ENCODE data around the gene DNAH6.

DNAH6 gene

DNA sequence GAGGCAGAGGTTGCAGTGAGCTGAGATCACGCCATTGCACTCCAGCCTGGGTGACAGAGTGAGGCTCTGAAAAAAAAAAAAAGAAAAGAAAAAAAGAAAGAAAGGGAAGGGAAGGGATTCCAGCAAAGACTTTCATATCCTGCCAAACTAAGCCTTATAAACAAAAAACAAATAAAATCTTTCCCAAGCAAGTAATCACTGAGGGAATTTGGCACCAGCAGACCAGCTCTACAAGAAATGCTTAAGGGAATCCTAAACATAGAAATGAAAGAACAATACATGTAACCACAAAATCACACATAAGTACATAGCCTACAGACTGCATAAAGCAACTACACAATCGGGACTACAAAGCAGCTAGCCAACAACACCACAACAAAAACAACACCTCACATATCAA is 285.5 kb downstream of the DNAH6 start:
- H3K4me1 ChIP-seq (ENCODE audit: insufficient read depth, low read length), result peaks cover 9% of the 10 kb centered on the region
- H3K9me3 ChIP-seq (ENCODE audit: insufficient read depth, low read depth, low read length), result no peaks in the 10 kb centered on the region
- H3K36me3 ChIP-seq (ENCODE audit: insufficient read depth, low read length), result no peaks in the 10 kb centered on the region
- 95% methylated on average over 2 of the region's 2 CpGs for WGBS
- no peaks in the 10 kb centered on the region for H3K27me3 ChIP-seq (ENCODE audit: insufficient read depth, low read length)
- H3K4me3 ChIP-seq (ENCODE audit: low read length), result no peak overlapping the region
- no peak overlapping the region for H3K9ac ChIP-seq (ENCODE audit: low read depth, low read length)
- no peak overlapping the region for H3K27ac ChIP-seq (ENCODE audit: low read depth, low read length)

DNA sequence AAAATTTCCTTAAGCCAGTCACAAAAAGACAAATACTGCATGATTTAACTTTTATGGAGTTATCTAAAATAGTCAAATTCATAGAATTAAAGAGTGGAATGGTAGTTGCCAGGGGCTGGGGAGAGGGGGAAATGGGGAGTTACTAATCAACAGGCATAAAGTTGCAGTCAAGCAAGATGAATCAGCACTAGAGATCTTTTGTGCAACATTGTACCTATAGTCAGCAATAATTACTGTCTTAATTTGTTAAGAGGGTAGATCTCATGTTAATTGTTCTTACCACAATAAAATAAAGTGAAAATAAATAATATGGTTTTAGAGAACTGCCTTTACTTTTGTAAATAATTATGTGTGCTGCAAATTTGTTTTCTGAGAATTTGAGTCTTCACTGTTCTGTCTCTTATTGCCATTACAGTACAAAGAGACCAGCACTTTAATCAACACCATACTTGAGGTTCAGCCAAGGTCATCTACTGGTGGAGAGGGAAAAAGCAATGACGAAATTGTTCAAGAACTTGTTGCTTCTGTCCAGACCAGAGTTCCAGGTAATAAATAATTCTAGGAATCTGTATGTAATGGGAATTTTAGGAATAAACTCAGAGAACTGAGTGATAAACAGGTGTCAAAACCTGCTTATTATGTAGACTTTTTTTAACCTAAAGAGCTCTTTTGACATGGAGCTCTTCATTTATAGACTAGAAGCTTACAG is 289.1 kb downstream of the DNAH6 start:
- WGBS, result 90% methylated on average over 1 of the region's 1 CpG
- no peak overlapping the region for H3K4me3 ChIP-seq (ENCODE audit: low read length)
- no peaks in the 10 kb centered on the region for H3K9me3 ChIP-seq (ENCODE audit: insufficient read depth, low read depth, low read length)
- H3K4me1 ChIP-seq (ENCODE audit: insufficient read depth, low read length), result no peaks in the 10 kb centered on the region
- H3K36me3 ChIP-seq (ENCODE audit: insufficient read depth, low read length), result no peaks in the 10 kb centered on the region
- no peaks in the 10 kb centered on the region for H3K27me3 ChIP-seq (ENCODE audit: insufficient read depth, low read length)
- no peak overlapping the region for H3K9ac ChIP-seq (ENCODE audit: low read depth, low read length)
- H3K27ac ChIP-seq (ENCODE audit: low read depth, low read length), result no peak overlapping the region

DNA sequence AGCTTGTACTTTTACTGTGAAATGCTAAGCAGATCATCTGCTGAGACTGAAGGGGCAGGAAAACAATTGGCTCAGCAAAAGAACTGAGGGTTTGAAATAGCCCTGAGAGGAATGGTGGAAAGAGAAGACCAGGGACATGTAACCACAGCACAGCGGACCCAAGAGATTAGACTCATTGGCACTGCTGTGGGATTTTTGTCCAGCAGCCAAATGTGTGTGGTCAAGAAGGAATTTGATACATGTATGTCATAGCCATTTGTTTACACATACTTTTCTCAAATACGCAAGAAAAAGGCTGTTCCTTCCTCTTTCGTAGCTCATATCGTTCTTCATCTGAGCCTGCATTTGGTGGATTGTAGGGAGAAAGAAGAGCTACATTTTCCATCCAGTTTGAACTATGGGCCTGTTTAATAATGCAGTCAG is 290.8 kb downstream of the DNAH6 start:
- H3K9ac ChIP-seq (ENCODE audit: low read depth, low read length), result no peak overlapping the region
- no peak overlapping the region for H3K4me3 ChIP-seq (ENCODE audit: low read length)
- H3K27ac ChIP-seq (ENCODE audit: low read depth, low read length), result no peak overlapping the region
- H3K9me3 ChIP-seq (ENCODE audit: insufficient read depth, low read depth, low read length), result no peaks in the 10 kb centered on the region
- H3K27me3 ChIP-seq (ENCODE audit: insufficient read depth, low read length), result no peaks in the 10 kb centered on the region
- H3K36me3 ChIP-seq (ENCODE audit: insufficient read depth, low read length), result no peaks in the 10 kb centered on the region
- no peaks in the 10 kb centered on the region for H3K4me1 ChIP-seq (ENCODE audit: insufficient read depth, low read length)
- WGBS, result 99% methylated on average over 4 of the region's 4 CpGs

DNA sequence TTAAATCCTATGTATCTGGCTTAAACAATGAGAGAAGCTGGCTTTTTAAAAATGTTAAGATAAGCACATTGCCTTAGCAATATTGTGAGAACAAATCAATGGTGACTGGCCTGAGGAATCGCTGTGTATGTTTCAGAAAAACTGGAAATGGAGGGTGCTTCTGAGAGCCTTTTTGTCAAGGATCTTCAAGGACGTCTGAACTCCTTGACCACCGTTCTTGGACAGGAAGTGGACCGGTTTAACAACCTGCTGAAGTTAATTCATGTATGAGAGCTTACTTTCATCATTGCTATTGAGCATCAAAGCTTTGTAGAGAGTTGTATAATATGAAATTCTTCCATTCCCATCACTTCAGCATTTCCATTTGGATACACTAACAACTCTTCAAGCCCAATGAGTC is 292.0 kb downstream of the DNAH6 start:
- WGBS, result 91% methylated on average over 4 of the region's 4 CpGs
- Histone ChIP-seq H3K4me1 (ENCODE audit: insufficient read depth, low read length) (no peaks in the 10 kb centered on the region), H3K4me3 (ENCODE audit: low read length) (no peak overlapping the region), H3K27me3 (ENCODE audit: insufficient read depth, low read length) (no peaks in the 10 kb centered on the region), H3K9ac (ENCODE audit: low read depth, low read length) (no peak overlapping the region), H3K27ac (ENCODE audit: low read depth, low read length) (no peak overlapping the region), H3K9me3 (ENCODE audit: insufficient read depth, low read depth, low read length) (no peaks in the 10 kb centered on the region), H3K36me3 (ENCODE audit: insufficient read depth, low read length) (no peaks in the 10 kb centered on the region)

DNA sequence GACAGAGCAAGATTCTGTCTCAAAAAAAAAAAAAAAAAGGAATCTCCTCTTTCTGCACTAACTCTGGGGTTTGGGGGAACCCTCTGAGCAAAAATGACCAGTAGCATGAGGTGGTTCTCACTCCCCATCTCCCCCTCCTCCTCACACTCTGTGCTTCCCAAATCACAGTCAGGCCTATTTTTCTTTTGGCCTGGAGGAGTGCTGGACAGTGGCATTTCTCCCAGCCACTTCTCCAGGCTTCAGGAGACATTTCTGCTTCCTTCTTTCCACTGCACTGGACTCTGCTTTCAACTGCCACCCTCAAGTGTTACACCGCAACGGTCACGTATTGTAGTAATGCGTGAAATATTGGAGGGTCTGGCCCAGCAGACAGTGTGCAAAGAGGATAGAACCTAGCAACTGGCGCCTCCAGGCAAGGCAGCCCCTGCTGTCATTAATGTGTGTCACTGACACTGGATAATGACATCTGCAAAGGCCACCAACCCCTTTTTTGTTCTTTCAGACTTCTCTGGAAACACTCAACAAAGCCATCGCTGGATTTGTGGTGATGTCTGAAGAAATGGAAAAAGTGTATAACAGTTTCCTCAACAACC is 295.6 kb downstream of the DNAH6 start:
- WGBS, result 96% methylated on average over 6 of the region's 6 CpGs
- Histone ChIP-seq H3K9me3 (ENCODE audit: insufficient read depth, low read depth, low read length) (no peaks in the 10 kb centered on the region), H3K36me3 (ENCODE audit: insufficient read depth, low read length) (no peaks in the 10 kb centered on the region), H3K4me1 (ENCODE audit: insufficient read depth, low read length) (no peaks in the 10 kb centered on the region), H3K27me3 (ENCODE audit: insufficient read depth, low read length) (no peaks in the 10 kb centered on the region), H3K9ac (ENCODE audit: low read depth, low read length) (no peak overlapping the region), H3K27ac (ENCODE audit: low read depth, low read length) (no peak overlapping the region), H3K4me3 (ENCODE audit: low read length) (no peak overlapping the region)

DNA sequence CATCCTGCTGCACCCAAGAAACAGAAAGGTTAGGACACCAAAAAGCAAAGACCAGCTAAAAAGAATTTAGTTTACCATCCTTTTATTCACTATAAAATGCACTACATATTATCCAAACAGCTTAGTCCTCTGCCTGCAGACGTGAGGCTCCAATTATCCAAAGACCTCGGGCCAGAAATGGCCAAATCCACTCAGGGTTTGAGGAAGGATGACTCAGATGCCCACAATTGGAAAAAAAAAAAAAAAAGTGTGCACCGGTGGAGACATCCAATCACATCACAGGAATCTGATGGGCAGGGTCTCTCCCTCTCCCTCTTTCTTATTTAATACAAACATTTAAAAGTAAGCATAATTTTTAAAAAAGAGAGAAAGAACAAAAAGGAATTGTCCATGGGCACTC is 298.8 kb downstream of the DNAH6 start:
- Histone ChIP-seq H3K27me3 (ENCODE audit: insufficient read depth, low read length) (no peaks in the 10 kb centered on the region), H3K27ac (ENCODE audit: low read depth, low read length) (no peak overlapping the region), H3K9me3 (ENCODE audit: insufficient read depth, low read depth, low read length) (no peaks in the 10 kb centered on the region), H3K9ac (ENCODE audit: low read depth, low read length) (no peak overlapping the region), H3K4me3 (ENCODE audit: low read length) (no peak overlapping the region), H3K36me3 (ENCODE audit: insufficient read depth, low read length) (no peaks in the 10 kb centered on the region), H3K4me1 (ENCODE audit: insufficient read depth, low read length) (no peaks in the 10 kb centered on the region)
- WGBS, result 69% methylated on average over 2 of the region's 3 CpGs

DNA sequence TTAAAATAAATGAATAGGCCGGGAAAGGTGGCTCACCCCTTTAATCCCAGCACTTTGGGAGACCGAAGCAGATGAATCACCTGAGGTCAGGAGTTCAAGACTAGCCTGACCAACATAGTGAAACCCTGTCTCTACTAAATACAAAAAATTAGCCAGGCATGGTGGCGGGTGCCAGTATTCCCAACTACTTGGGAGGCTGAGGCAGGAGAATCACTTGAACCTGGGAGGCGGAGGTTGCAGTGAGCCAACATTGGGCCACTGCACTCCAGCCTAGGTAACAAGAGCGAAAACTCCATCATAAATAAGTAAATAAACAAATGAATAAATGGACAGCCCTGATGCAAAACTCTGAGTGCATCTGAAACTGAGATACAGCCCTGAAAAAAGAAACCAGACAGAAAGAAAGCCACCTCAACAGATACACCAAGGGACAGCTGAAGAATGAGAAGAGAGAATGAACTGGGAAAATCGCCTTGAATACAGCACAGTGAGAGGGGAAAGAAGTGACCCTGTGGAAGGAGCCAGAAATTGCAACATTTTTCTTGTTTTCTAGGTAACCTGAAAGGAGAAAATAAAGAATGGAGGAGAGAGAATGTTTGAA is 300.2 kb downstream of the DNAH6 start:
- no peak overlapping the region for H3K27ac ChIP-seq (ENCODE audit: low read depth, low read length)
- H3K36me3 ChIP-seq (ENCODE audit: insufficient read depth, low read length), result no peaks in the 10 kb centered on the region
- no peaks in the 10 kb centered on the region for H3K9me3 ChIP-seq (ENCODE audit: insufficient read depth, low read depth, low read length)
- WGBS, result 92% methylated on average over 5 of the region's 6 CpGs
- no peaks in the 10 kb centered on the region for H3K4me1 ChIP-seq (ENCODE audit: insufficient read depth, low read length)
- no peak overlapping the region for H3K4me3 ChIP-seq (ENCODE audit: low read length)
- H3K27me3 ChIP-seq (ENCODE audit: insufficient read depth, low read length), result no peaks in the 10 kb centered on the region
- H3K9ac ChIP-seq (ENCODE audit: low read depth, low read length), result no peak overlapping the region

DNA sequence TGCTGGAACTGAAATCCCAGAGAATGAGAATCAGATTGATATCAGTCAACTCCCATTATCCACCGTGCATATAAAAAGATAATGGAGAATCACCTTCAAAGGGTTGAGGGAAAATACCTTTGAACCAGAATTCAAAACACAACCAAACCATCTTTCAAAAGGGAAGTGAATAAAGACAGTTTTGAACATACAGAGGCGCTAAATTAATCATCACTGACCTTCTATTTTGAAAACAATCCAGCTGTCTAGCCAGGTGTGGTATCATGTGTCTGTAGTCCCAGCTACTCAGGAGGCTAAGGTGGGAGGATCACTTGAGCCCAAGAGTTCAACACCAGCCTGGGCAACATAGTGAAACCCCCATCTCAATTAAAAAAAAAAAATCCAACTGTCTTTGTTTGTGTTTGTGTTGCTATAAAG is 300.9 kb downstream of the DNAH6 start:
- no peaks in the 10 kb centered on the region for H3K36me3 ChIP-seq (ENCODE audit: insufficient read depth, low read length)
- no peaks in the 10 kb centered on the region for H3K27me3 ChIP-seq (ENCODE audit: insufficient read depth, low read length)
- no peak overlapping the region for H3K4me3 ChIP-seq (ENCODE audit: low read length)
- 86% methylated on average over 1 of the region's 2 CpGs for WGBS
- no peaks in the 10 kb centered on the region for H3K9me3 ChIP-seq (ENCODE audit: insufficient read depth, low read depth, low read length)
- no peaks in the 10 kb centered on the region for H3K4me1 ChIP-seq (ENCODE audit: insufficient read depth, low read length)
- H3K27ac ChIP-seq (ENCODE audit: low read depth, low read length), result no peak overlapping the region
- no peak overlapping the region for H3K9ac ChIP-seq (ENCODE audit: low read depth, low read length)

DNA sequence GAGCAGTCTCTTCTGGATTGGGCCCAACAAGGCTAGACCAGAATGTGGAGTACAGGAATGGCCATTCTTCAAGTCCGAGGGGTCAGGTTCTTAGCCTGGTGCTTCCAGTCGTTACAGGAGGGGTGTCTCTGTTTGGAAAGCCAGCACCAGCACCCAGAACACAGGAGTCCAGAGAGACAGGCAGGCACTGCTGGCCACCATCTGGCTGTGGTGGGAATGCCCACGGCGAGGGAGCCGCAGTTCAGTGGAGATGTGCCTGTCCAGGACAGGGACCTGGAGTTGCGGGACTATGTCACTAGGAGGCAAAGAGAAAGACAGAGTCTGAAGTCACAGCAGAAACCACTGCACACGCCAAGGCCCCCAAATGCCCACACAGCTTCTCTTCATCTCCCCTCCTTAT is 305.5 kb downstream of the DNAH6 start:
- Histone ChIP-seq H3K27me3 (ENCODE audit: insufficient read depth, low read length) (no peaks in the 10 kb centered on the region), H3K9ac (ENCODE audit: low read depth, low read length) (no peak overlapping the region), H3K9me3 (ENCODE audit: insufficient read depth, low read depth, low read length) (no peaks in the 10 kb centered on the region), H3K27ac (ENCODE audit: low read depth, low read length) (no peak overlapping the region), H3K4me1 (ENCODE audit: insufficient read depth, low read length) (no peaks in the 10 kb centered on the region), H3K4me3 (ENCODE audit: low read length) (no peak overlapping the region), H3K36me3 (ENCODE audit: insufficient read depth, low read length) (no peaks in the 10 kb centered on the region)
- 95% methylated on average over 6 of the region's 7 CpGs for WGBS

DNA sequence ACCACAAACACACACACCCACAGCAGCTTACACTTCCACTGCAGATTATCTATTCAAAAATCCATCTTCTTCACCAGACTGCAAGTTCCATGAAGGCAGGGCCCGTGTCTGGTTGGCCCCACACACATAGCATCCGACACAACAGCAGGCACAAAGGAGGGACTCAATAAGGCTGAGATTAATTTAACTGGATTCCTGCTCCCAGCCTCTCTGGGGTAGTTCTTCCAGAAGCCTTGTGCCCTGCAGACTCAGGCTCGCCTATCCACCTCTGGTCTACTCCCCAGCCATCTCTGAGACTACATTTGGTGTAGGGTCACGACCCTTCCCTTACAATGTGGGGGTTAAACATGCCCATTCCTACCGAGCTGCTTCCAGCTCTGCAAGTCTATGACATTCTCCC is 306.9 kb downstream of the DNAH6 start:
- no peak overlapping the region for H3K9ac ChIP-seq (ENCODE audit: low read depth, low read length)
- H3K4me3 ChIP-seq (ENCODE audit: low read length), result no peak overlapping the region
- no peaks in the 10 kb centered on the region for H3K4me1 ChIP-seq (ENCODE audit: insufficient read depth, low read length)
- no peak overlapping the region for H3K27ac ChIP-seq (ENCODE audit: low read depth, low read length)
- H3K36me3 ChIP-seq (ENCODE audit: insufficient read depth, low read length), result no peaks in the 10 kb centered on the region
- H3K27me3 ChIP-seq (ENCODE audit: insufficient read depth, low read length), result no peaks in the 10 kb centered on the region
- WGBS, result 92% methylated on average over 5 of the region's 5 CpGs
- no peaks in the 10 kb centered on the region for H3K9me3 ChIP-seq (ENCODE audit: insufficient read depth, low read depth, low read length)

DNA sequence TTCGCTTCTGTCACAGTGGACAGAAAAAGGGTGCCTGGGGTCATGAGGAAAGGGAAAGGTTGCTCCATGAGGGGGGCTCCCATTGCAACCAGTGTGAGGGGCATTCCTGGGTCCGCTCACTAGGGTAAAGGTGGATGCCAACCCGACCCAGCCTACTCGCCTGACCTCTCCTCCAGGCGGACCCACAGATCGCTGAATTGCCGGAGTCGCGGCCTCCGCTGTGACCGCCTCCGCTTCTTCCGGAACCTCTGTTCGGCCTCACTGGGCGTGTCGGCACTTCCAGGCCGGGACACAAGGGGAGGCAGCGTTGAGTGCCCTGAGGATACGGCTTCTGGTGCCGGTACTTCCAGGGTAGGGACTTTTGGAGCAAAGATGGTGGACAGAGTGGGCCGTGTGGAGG is 307.5 kb downstream of the DNAH6 start:
- no peak overlapping the region for H3K4me3 ChIP-seq (ENCODE audit: low read length)
- no peaks in the 10 kb centered on the region for H3K4me1 ChIP-seq (ENCODE audit: insufficient read depth, low read length)
- H3K27ac ChIP-seq (ENCODE audit: low read depth, low read length), result no peak overlapping the region
- H3K9me3 ChIP-seq (ENCODE audit: insufficient read depth, low read depth, low read length), result no peaks in the 10 kb centered on the region
- no peak overlapping the region for H3K9ac ChIP-seq (ENCODE audit: low read depth, low read length)
- no peaks in the 10 kb centered on the region for H3K36me3 ChIP-seq (ENCODE audit: insufficient read depth, low read length)
- H3K27me3 ChIP-seq (ENCODE audit: insufficient read depth, low read length), result no peaks in the 10 kb centered on the region
- WGBS, result 96% methylated on average over 21 of the region's 21 CpGs

Measured in HUES64 (cell line).